ENCODE measurements around the gene EHBP1L1.
"Not testable (repeated sequence)": the region's sequence is repeated elsewhere in the genome, so short reads cannot be mapped to it uniquely, and the experiment has no call there.

The EHBP1L1 gene

DNA sequence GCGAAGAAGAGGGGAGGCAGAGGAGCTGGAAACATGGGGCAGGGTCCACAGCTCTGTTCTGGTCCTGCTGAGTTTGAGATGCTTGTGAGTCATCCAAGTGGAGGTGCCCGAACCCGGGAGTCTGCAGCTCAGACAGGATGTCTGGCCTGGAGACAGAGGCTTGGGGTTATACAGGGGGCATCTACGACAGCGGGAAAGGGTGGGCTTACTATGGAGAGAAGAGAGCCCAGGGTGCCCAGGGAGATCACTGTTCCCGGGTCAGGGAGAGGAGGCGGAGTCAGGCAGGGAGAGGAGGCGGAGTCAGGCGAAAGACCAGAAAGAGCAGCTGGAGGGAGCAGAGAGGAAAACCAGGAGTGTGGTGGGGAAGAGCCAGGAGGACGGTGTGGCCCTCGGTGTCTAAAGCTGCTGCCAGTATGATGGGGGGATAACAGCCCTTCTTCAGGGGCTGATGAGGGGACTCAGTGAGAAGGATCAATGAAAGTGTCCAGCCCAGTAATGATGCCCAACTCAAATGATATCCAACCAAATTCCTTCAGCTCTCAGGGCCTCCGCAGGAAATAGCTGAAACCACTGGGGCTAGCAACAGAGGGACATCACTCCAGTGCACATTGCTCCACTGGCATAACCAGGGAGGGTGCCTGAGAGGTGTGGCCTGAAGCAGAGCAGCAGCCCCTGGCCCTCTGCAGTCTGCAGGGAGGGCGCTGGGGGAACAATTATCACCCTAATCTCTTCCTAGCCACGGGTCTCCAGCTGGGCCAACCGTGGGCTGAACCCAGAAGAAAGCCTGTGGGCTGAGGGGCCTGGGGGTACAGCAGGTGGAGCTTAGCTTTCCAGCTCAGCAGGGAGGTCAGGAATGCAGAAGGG lies 15.1 kb upstream of the EHBP1L1 start:
- no peak for DNase-seq (ENCODE audit: low read depth in 2 of 2, low spot score in 1 of 2)

DNA sequence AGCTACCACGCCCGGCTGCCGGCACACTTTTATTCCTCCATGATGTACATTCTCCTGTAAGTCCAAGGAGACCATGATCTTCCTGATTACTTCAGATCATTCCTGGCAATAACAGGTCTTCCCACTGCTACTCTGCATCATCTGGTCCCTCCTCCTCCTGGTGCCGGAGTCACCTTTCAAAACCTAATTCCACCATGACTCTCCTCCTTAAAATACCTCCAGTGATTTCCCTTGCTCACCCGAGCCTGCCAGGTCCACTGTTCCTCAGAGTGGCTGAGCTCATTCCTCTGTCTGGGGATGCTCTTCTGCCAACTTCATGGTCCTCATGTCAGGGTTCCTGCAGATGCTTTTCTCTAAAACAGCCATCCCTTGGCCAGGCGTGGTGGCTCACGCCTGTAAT lies 13.8 kb upstream of the EHBP1L1 start:
- DNase-seq (ENCODE audit: low read depth in 2 of 2, low spot score in 1 of 2) = no peak

DNA sequence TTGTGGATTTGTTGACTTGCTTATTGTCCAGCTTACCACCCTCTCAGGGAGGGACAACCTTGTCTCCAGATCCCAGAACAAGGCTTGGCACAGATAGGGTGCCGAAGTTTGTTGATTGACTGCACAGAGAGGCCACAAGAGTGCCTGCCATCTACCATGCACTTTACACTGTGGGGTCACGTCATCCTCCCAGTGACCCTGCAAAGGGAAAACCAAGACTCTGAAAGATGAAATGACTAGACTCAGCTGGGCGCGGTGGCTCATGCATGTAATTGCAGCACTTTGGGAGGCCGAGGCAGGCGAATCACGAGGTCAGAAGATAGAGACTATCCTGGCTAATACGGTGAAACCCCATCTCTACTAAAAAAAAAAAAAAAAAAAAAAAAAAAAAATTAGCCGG lies 13.1 kb upstream of the EHBP1L1 start:
- no peak for DNase-seq (ENCODE audit: low read depth in 2 of 2, low spot score in 1 of 2)

DNA sequence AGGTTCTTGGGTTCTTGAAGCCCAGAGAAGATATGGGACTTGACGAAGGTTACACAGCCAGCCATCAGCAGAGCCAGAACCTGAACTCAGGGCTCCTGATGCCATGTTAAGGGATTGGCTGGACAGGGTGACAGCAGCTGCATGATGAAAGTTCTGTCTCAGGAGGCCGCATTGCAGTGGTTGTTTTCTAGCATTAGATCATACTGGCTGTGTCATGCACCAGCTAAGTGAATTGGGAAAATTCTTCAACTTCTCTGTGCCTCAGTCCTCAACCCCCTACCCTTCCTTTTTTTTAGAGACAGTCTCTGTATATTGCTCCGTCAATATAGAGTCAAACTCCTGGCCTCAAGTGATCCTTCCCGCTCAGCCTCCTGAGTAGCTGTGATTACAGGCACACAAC lies 12.3 kb upstream of the EHBP1L1 start:
- no peak for DNase-seq (ENCODE audit: low read depth in 2 of 2, low spot score in 1 of 2)

DNA sequence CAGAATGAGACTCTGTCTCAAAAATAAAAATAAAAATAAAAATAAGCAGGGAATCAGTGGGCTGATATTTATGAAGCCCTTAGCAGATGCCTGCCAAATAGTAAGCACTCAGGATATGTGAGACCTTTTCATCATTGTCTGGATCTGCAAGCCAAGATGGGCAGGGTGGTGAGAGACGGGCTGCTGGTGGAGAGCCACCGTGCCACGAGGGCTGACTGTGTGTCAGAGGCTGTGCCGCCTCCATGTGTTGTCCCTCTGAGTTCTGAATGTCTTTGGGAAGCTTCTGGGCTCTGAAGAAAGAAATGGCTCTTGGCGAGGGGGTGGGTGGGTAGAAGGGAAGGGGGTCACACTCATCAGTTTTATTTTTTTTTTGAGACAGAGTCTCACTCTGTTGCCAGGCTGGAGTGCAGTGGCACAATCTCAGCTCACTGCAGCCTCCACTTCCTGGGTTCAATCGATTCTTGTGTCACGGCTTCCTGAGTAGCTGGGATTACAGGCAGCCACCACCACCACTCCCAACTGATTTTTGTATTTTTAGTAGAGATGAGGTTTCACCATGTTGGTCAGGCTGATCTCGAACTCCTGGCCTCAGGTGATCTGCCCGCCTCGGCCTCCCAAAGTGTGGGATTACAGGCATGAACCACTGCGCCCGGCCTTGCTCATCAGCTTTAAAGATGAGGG lies 10.8 kb upstream of the EHBP1L1 start:
- not testable (repeated sequence) for DNase-seq (ENCODE audit: low read depth in 2 of 2, low spot score in 1 of 2)

DNA sequence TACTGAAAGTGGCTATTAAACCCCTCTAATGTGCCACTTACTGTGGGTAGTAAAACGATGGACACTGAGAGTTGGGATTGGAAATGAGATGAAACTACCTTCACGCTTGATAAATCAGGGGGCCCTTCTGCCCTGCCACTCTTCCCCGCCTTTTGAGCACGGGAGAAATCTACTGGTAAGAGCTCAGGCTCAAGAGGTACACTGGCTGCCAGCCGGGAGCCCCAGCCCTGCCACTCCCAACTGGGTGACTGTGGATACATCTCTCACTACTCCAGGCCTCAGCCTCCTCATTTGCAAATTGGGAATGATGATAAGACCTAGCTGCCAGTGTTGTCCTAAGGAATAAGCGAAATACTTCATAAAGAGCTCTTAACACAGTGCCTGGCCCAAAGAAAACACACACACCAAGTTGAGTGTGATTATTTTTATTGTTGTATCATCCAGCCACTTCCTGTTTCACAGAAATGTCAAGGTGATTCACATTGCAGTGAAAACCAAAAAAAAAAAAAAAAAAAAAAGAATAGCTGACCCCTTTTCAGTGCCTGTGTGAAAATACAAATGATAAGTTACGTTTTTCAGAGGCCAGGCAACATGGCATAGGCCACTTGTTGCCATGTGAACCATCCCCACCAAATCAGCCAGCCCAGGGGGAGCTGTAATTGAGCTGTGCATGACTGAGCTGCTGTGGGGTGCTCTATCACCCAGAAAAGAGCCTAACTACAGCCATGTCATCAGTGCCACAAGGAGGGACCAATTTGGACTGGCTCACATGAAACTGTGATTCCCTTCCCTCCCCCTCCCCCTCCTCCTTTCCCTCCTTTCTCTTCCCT lies 10.0 kb upstream of the EHBP1L1 start:
- no peak for DNase-seq (ENCODE audit: low read depth in 2 of 2, low spot score in 1 of 2)

DNA sequence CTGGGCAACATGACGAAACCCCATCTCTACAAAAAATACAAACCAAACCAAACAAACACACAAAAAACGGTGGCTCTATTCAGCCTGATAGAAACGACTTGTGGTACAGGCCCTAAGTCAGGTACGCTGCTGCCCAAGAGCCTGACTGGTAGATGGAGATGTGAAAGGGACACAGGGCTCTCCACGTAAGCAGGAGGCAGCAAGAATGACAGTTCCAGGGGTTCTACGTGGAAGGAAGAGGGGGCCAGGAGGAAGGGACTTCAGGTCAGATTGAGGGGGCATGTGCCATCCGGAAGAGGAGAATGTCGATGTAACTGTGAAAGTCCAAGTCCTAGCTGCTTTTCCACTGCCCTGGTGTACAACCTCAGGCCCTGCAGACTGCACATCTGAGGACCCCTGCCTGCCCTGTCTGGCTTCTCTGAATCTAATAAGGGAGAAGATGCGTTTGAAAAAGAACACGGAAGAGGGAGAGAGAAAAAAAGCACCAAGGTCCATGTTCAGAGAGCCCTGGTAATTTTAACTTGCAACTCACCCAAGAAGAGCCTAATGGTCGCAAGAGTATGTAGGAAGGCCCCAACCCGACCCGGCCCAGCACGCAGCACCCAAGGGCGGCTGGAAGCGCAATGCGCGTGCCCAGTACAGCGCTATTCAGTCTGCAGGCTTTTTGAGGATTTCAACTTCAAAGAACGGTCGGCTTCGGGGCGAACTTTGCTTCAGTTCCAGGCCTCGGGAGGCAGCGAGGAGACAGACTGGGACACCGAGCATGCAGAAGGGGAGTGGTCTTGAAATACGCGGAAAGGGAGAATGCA lies 6.5 kb upstream of the EHBP1L1 start:
- DNase-seq (ENCODE audit: low read depth in 2 of 2, low spot score in 1 of 2) = no peak

DNA sequence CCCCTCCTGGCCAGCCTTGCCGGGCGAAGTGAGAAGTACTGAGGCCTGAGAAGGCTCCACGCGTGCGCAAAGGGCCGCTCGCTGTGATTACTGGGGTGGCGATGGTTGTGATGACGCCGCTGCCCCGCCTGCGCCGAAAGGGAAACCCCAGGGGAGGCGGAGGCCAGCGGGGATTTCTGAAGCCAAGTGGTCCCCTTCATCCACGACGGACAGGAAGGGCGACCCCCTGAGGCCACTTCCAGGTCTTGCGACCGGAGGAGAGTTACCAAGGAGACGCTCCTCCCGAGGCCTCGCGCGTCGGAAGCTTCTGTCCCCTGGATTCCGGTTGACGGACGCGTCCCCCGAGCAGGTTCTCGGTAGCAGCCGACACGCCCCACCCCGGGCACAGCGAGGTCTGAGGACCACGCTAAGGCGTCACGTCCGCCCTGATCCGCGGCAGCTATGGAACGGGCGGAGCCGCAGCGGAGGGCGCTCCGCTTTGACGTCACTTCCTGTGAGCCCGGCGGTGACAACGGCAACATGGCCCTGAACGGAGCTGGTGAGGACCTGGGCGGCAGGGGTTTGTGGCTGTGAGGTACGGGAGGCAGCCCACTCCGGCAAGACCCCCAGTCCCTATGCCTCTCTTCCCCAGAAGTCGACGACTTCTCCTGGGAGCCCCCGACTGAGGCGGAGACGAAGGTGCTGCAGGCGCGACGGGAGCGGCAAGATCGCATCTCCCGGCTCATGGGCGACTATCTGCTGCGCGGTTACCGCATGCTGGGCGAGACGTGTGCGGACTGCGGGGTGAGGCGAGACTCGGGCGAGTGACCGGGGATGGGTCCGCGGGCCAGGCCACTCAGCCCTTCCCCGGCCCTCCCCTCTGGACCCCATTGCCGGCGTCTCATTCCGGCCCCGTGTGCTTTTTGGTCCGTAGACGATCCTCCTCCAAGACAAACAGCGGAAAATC lies 5.6 kb upstream of the EHBP1L1 start, which contains the start of gene ZNRD2:
Gene ZNRD2, plus strand, starts transcription at position 505 of the 946 bp plus-strand sequence. Its CDS starts 15 bp downstream, at position 520.
- peak; percentile 94 to 96 for DNase-seq (ENCODE audit: low read depth in 2 of 2, low spot score in 1 of 2)

DNA sequence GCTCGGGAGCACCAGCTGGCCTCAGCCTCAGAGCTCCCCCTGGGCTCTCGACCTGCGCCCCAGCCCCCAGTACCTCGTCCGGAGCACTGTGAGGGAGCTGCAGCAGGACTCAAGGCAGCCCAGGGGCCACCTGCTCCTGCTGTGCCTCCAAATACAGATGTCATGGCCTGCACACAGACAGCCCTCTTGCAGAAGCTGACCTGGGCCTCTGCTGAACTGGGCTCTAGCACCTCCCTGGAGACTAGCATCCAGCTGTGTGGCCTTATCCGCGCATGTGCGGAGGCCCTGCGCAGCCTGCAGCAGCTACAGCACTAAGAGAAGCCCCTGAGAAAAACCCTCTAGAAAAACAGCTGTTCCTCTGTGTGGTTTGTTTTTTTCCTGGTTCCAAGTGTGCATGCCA lies 4.4 kb upstream of the EHBP1L1 start:
- DNase-seq (ENCODE audit: low read depth in 2 of 2, low spot score in 1 of 2) = no peak

DNA sequence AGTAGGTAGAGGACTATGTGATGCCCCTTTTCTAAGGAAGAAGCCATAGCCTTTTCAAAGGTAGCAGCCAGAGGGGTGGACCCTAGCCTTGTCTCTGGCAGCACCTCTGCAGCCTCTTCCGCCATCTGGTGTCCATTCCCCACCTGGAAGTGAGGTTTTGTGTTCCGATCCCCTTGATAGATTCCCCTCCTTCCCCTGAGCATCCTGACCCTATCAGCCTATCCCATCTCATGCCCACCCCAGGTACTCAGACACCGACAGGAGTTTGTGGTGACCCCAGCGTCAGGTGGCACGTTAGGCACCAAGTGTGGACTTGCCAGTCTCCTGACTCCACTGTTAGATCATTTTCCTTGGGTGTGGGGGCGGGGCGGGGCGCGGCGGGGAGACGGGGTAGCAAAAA lies 3.9 kb upstream of the EHBP1L1 start:
- DNase-seq (ENCODE audit: low read depth in 2 of 2, low spot score in 1 of 2) = no peak

DNA sequence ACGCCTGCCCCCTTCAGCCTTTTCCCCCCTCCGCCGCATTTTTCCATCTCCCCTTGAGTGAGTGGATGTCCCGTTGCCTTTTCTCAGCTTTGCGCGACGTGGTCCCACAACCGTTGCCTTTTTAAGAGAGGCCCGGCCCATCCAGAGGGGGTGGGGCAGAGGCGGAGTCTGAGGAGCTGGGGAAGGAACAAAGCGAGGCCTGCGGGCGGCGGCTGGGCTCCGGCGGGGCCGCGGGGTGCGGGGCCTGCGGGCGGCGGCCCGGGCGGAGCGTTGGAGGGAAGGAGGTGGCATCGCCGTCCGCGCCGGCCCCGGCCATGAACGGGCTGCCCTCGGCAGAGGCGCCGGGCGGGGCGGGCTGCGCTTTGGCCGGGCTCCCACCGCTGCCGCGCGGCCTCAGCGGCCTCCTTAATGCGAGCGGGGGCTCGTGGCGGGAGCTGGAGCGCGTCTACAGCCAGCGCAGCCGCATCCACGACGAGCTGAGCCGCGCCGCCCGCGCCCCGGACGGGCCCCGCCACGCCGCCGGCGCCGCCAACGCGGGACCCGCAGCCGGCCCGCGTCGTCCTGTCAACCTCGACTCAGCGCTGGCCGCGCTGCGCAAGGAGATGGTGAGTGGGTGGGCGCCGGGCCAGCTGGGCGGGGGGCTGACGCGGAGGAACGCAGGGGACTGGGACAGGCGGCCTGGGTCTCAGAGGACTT lies 3.3 kb upstream of the EHBP1L1 start, which contains the start of gene FAM89B:
Gene FAM89B, plus strand, starts transcription at position 183 of the 696 bp plus-strand sequence. Its CDS starts 132 bp downstream, at position 315.
- peak in 1 of 2 donors; percentile 81 for DNase-seq (ENCODE audit: low read depth in 2 of 2, low spot score in 1 of 2)

DNA sequence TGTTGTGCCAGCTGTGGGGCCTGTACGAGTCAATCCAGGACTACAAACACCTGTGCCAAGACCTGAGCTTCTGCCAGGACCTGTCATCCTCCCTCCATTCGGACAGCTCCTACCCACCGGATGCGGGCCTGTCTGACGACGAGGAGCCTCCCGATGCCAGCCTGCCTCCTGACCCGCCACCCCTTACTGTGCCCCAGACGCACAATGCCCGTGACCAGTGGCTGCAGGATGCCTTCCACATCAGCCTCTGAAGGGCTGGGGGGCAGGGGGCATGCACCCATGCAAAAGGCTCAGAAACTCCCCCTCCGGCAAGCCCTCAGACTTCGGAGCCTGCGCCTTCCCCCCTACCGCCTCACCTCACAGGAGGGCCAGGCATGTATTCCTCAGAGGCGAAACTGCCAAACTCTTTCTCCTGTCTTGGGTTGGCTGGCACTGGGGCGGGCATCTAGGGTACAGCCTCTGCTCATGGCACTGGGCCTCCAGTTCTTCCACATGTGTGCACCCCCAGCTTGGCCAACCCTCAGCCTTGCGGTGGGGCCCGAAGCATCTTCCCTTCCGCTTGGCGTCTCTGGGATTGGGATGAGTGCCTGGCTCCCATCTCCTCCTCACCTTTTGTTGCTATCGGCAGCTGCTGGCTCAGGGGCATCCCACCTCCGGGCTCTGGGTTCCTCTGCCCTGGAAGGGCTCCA lies 2.3 kb upstream of the EHBP1L1 start:
- no peak for DNase-seq (ENCODE audit: low read depth in 2 of 2, low spot score in 1 of 2)

DNA sequence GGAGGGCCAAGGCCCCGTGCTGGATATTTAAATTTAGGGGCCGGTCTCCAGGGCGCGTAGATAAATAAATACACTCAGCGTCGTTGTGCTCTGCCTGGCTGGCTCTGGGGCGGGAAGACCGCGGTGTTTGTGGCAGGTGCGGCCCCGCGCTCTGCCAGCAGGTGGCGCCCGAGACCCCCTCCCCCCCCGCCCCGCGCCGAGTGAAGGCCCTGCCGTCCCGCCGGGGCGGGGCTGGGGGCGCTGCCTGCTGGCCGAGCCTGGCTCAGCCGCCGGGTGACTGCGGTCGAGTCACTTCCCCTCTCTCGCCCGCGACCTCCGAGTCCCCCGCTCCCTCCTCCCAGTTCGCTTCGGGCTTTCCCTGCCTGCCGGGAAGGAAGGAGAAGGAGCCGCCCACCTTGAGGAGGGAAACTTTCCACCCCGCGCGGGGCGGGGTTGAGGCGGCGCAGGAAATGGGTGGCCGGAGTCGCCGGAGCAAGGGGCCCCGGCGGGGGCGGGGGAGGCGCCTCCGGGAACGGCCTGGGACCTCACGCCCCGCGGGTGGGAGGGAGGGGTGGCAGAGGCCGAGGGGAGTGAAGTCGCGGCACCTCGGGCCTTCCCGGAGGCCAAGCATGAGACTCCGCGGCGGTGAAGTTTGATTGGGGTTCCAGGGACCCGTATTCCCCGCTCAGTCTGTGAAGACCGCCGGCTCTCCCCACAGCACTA lies 1.6 kb upstream of the EHBP1L1 start:
- peak in 1 of 2 donors; percentile 73 for DNase-seq (ENCODE audit: low read depth in 2 of 2, low spot score in 1 of 2)

DNA sequence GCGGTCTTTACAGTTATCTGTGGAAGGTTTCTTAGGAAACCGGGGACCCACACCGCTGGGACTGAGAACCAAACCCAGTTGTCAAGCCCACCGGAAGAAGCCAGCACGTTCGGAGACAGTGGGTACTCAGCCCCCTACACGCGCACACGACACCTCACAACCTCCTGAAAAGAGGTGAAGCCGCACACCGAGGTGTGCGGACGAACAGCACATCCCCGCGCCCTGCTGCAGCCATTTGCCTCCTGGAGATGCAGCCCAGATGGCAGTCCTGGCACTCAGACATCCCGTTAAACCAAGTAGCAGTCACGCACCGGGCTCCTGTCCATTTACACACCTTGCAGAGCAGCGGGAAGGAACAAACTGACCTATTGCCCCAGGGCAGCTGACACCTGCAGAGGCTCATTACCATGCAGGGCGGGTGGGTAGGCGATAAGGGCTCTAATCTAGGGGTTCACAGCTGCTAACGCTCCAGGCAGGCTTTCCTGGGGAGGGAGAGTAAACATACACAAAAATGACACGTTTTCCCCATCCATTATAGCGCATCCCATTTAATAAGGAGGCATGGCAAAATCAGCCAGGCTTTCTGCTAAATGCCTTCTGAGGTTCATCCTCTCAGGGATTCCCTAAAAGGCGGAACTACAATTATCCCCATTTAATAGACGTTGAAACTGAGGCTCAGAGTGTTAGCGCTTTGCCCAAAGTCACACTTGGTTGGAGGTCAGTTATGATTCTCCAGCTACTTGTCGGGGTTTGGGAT lies 864 bp upstream of the EHBP1L1 start:
- DNase-seq (ENCODE audit: low read depth in 2 of 2, low spot score in 1 of 2) = no peak

DNA sequence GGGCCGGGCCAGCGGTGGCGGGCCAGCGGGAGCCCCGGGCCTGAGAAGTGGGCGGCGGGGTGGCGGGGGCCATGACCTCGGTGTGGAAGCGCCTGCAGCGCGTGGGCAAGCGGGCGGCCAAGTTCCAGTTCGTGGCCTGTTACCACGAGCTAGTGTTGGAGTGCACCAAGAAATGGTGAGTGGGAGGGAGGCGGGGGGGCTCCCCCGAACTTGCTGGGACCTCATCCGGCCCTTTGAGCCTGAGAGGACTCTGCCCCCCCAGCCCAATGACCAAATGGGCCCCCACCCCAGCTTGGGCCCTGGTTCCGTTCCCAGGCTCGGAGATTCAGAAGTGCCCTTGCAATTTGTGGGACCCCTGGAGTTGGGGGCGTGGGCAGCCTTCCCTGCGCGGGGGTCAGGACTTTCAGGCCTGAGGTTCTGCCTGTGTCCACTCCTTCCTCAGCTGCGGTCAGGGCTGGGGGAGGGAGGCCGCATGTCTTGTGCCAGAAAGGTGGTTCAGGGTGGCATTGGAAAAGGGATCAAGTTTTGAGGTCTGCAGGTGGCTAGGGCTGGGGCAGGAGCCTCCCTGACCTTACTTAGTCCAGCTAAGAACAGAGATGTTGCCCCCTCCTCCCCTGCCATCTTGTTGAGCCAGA lies 496 bp downstream of the EHBP1L1 start:
- DNase-seq (ENCODE audit: low read depth in 2 of 2, low spot score in 1 of 2) = no peak
